GM18870 (cell line): ENCODE results near the gene MED13L.

Experiments
- ATAC-seq: cut with Tn5 transposase; IDR thresholded peaks from one replicate; pipeline ENCODE4 v1.9.1; 2021; ENCODE audit warnings: moderate library complexity; ENCODE audit not compliant: unreplicated experiment

Gene MED13L

GRCh38 chr12:116159593-116160200, 117.8 kb downstream of the MED13L start:
- no peak for ATAC-seq

- ATAC-seq: no peak
Measured at GRCh38 chr12:116159175-116159574, 118.3 kb downstream of the MED13L start.

DNA sequence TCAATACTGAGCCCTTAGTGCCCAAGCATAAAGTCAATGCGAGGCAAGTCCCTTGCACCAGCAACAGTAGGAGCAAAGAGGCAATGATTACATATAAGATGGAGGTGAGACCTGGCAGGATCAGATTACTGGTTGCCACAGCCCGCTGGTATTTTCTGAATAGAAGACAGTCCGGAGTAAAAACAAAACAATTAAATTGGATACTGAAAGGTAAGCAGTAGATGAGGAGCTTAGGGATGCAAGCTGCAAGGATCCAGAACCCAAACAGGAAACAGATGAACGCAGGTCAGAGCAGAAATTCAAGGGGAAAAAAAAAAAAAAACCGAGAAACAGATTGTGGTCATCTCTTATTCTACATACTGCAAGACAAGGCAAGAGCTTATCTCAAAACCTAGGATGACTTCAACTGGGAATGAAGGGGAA, 119.6 kb downstream of the MED13L start:
- ATAC-seq: no peak

- ATAC-seq: no peak
Measured at GRCh38 chr12:116156614-116157013, 120.9 kb downstream of the MED13L start.

GRCh38 chr12:116155383-116155782, 122.1 kb downstream of the MED13L start:
- no peak for ATAC-seq

DNA sequence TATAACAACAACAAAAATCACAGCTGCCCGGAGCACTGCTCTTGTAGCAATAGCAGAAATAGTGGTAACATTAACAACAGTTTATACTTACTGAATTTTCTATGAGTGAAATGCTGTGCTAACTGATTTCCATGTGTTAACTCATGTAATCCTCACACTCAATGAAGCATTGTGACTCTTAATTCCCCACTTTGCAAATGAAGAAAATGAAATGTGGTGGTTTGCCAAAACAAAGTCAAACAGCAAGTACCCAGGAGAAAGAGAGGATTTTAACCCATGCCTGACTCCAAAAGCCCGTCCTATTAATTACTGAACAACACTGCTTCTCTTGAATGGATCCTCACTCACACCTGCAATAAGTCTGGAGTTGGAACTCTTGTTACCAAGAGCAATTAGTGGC, 123.5 kb downstream of the MED13L start:
- ATAC-seq: no peak

GRCh38 chr12:116153113-116153512, 124.4 kb downstream of the MED13L start:
- no peak for ATAC-seq

GRCh38 chr12:116152268-116152667, 125.2 kb downstream of the MED13L start:
- no peak for ATAC-seq

DNA sequence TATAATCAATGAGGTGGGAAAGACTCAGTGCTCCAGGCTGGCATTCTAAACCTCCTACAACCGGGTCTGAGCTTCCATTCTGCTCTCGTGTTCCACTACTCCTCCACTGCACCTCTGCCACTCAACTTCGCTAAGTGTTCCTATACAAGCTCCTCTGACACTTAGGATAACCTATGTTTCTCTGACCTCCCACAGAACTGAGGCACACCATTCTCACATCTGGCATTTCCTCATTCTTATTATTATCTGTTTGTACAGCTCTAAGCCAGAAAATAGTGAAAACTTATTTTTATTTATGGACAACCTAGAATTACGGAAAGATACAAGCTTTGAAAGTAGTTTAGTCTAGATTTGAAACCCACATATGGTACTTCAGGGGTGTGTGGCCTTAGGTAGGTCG, 127.0 kb downstream of the MED13L start:
- ATAC-seq: no peak

- no peak for ATAC-seq
Measured at GRCh38 chr12:116150001-116150400, 127.5 kb downstream of the MED13L start.

GRCh38 chr12:116148844-116149243, 128.6 kb downstream of the MED13L start:
- no peak for ATAC-seq

GRCh38 chr12:116146386-116146785, 131.1 kb downstream of the MED13L start:
- no peak for ATAC-seq

GRCh38 chr12:116145451-116145850, 132.0 kb downstream of the MED13L start:
- ATAC-seq: no peak

DNA sequence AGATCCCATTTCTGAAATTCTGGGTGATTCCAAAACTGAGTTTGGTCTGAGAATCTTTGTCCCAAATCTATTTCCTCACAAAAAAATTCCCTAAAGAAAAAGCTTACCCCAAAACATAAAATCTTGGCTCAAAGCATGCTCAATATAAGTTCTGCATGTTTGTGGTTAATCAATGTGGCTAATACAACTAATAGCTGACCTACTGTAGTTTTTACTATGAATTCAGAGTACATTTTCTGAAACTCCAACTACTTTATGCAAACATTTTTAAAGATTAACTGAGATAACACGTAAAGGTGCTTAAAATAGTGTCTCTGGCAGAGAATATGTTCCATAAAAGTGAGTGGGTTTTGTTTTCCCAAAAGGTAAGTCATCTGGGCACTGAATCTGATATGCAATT, 133.1 kb downstream of the MED13L start:
- ATAC-seq: peak; percentile 52

DNA sequence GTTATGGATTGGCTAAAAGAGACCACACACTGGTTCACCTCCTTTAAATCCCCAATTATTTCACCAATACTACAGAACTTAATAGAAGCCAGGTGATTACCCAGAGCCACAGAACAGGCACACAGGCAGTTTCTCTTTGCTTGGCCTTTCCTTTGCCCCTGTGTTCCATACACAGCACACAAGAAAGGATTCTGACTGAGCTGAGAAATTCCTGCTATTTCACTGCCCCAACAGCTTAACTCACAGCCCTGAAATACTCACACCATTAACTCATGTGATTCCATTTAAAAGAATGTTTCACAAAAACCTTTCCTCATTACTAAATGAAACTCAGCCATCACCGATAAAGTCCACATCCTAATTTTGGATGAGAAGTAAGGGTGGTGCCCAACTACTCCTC, 133.6 kb downstream of the MED13L start:
- ATAC-seq: no peak

DNA sequence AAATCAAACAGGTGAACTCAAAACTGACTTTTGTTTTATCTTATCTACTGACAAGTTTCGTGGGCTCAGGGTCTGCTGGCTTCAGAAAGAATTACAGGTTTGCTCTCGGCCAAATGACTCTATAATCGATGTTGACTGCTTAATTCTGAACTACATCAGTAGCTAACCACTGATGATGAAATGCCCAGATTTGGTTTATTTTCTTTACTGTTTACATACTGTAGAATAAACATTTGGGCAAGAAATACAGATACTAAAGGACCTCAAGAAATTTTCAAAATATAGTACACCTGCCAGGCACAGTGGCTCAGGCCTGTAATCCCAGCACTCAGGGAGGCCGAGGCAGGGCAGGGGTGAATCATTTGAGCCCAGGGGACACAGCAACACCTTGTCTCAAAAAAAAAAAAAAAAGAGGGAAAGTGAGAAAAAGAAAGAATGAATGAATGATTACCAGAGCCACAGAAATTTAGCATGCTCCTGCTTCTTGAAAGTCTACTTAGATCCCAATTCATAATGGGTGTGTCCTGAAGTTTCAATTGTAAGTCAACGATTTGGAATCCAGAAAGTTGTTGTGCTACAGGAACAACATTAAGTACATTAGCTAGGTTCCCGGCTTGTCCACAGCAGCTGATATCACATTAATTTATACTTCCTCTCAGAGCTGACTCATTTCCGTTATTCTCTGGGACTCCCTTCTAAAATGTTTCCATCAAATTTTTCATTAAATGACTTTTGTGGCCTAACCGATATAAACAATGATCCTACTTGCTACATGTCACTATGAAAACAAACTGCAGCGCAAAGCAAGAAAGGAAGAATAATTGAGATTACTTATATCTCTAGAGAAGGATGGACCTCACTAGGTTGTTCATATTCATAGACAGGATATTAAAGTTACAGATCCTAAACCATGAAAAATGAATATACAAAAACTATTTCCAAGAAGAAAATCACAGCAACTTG, 134.3 kb downstream of the MED13L start:
- no peak for ATAC-seq

DNA sequence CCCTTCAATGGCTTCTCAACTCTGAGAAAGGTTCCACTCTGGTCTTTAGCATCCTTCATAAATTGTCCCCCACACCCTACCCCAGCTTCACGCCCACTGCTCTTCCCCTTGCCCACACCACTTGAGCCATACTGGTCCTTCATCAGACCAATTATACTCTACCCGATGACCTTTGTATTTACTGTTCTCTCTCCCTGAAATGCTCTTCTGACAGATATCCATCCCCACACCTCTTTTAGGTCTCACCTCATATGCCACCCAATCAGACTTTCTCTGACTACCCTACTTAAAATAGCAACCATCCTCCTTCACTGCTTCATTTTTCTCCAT, 135.7 kb downstream of the MED13L start:
- no peak for ATAC-seq

GRCh38 chr12:116141110-116141832, 136.2 kb downstream of the MED13L start:
- no peak for ATAC-seq

DNA sequence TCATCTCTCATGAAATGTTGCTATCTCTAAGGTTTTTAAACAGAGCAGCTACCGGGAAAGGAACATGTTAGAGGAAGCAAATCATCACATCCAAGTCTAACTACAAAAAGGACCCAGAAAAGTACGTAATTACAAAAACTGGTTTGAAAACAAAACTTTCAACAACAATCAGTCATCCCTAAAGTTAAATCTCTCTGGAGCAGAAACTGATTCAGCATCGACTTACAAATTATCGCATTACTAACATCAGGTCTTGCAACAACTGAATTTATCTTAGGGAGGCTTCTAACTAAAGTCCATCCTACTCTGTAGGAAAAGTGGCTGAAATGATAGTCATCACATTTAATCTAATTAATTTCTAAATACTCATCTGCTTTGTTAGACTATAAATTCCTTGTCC, 137.0 kb downstream of the MED13L start:
- ATAC-seq: no peak

- no peak for ATAC-seq
Measured at GRCh38 chr12:116138781-116139180, 138.7 kb downstream of the MED13L start.

GRCh38 chr12:116138364-116138763, 139.1 kb downstream of the MED13L start:
- ATAC-seq: no peak

DNA sequence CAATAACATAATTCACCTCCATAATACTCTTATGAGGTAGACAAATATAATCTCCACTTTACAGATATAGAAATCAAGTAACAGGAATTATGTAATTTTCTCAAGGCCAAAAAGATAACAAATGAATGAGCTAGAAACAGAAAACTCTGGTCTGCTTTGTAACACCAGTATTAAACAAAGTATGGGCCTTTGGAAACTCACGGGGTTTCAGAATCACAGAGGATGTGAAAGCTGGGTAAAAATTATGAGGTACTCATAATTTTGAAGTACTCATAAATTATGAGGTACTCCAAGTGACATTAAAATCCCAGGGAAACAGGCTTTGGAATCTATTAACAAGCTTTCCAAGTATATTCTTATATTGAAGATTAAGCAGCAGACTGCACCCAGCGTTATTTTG, 140.2 kb downstream of the MED13L start:
- ATAC-seq: no peak
